Measurements from ENCODE around the gene ZNF408.
"Not testable (repeated sequence)": the region's sequence is repeated elsewhere in the genome, so short reads cannot be mapped to it uniquely, and the experiment has no call there.

Gene ZNF408

GRCh38 chr11:46697723-46698122 is 3.1 kb upstream of the ZNF408 start:
- H3K4me3 ChIP-seq (ENCODE audit: low read depth, low read length) = no peak overlapping the region
- no peak for DNase-seq (ENCODE audit: low read depth, low spot score)
- ChIA-PET POLR2A (interaction anchor here (1.2 to 1.8 kb wide), 2 partner anchors 10 to 13 kb away, joined by 5 to 7 read pairs; no protein-coding TSS in a partner anchor), CTCF (no interaction called here)
- TF ChIP-seq CTCF (IDR thresholded peaks at IDR 0.05; ENCODE audit: insufficient read depth, low read length, missing control alignments) = no peak

GRCh38 chr11:46698597-46698996 is 2.2 kb upstream of the ZNF408 start:
- TF ChIP-seq CTCF (IDR thresholded peaks at IDR 0.05; ENCODE audit: insufficient read depth, low read length, missing control alignments) = no peak
- DNase-seq (ENCODE audit: low read depth, low spot score) = no peak
- POLR2A ChIA-PET = no interaction called here
- CTCF ChIA-PET = no interaction called here
- H3K4me3 ChIP-seq (ENCODE audit: low read depth, low read length) = 0 out of 2 replicates have a peak overlapping the region, but pooled peaks have one; percentile 2

GRCh38 chr11:46701078-46701654 is 335 bp downstream of the ZNF408 start:
- CTCF ChIA-PET = interaction anchor here (1.4 kb wide), 1 partner anchor 12 kb away, joined by 3 read pairs; no protein-coding TSS in a partner anchor
- no peak for TF ChIP-seq CTCF (IDR thresholded peaks at IDR 0.05; ENCODE audit: insufficient read depth, low read length, missing control alignments)
- H3K4me3 ChIP-seq (ENCODE audit: low read depth, low read length) = peak overlapping the region; percentile 99
- DNase-seq (ENCODE audit: low read depth, low spot score) = no peak
- POLR2A ChIA-PET = interaction anchor here (0.8 to 2.4 kb wide), 5 partner anchors 9 to 83 kb away, joined by 3 to 24 read pairs (median 3); no protein-coding TSS in a partner anchor

GRCh38 chr11:46705070-46705688 is 4.3 kb downstream of the ZNF408 start:
- DNase-seq (ENCODE audit: low read depth, low spot score) = no peak
- POLR2A ChIA-PET = no interaction called here
- H3K4me3 ChIP-seq (ENCODE audit: low read depth, low read length) = no peak overlapping the region

GRCh38 chr11:46706886-46707285 is 6.1 kb downstream of the ZNF408 start:
- no peak for TF ChIP-seq CTCF (IDR thresholded peaks at IDR 0.05; ENCODE audit: insufficient read depth, low read length, missing control alignments)
- POLR2A ChIA-PET = interaction anchor here (1.1 kb wide), 1 partner anchor 31 kb away, joined by 3 read pairs; no protein-coding TSS in a partner anchor
- DNase-seq (ENCODE audit: low read depth, low spot score) = no peak
- CTCF ChIA-PET = no interaction called here
- H3K4me3 ChIP-seq (ENCODE audit: low read depth, low read length) = no peak overlapping the region

More at GRCh38 chr11:46705070-46705688, 4.3 kb downstream of the ZNF408 start:
- TF ChIP-seq CTCF (IDR thresholded peaks at IDR 0.05; ENCODE audit: insufficient read depth, low read length, missing control alignments) = no peak
- CTCF ChIA-PET = no interaction called here

GRCh38 chr11:46709351-46709750 is 8.5 kb downstream of the ZNF408 start:
- CTCF ChIA-PET; H3K4me3 ChIP-seq (ENCODE audit: low read depth, low read length); DNase-seq (ENCODE audit: low read depth, low spot score): not testable (repeated sequence)
- POLR2A ChIA-PET = interaction anchor here (3.3 kb wide), 1 partner anchor 8 kb away, joined by 24 read pairs; the partner anchor contains the start of genes ARHGAP1 and ZNF408
